Endothelial cell (in vitro differentiated cells): ENCODE measurements around the gene TSPAN9. TPM values are rescaled to one million over a fixed set of nuclear protein-coding genes. Genes with fewer than 3 reads are reported as not detected.

Experiments used
- DNase-seq: peaks from one replicate; pipeline ENCODE4 v3.0.0; 2021; ENCODE audit warnings: low spot score
- H3K27ac Mint-ChIP-seq: one replicate; pipeline ENCODE4 v1.8.0; 2021; ENCODE audit warnings: mixed read lengths, inconsistent platforms; ENCODE audit not compliant: unreplicated experiment
- H3K27me3 Mint-ChIP-seq: one replicate; pipeline ENCODE4 v1.8.0; 2021; ENCODE audit warnings: mild to moderate bottlenecking, moderate library complexity, mixed read lengths, inconsistent platforms; ENCODE audit not compliant: unreplicated experiment
- H3K36me3 Mint-ChIP-seq: one replicate; pipeline ENCODE4 v1.8.0; 2021; ENCODE audit warnings: mild to moderate bottlenecking, low read depth, mixed read lengths, inconsistent platforms; ENCODE audit not compliant: unreplicated experiment
- H3K4me1 Mint-ChIP-seq: one replicate; pipeline ENCODE4 v1.8.0; 2021; ENCODE audit warnings: mild to moderate bottlenecking, mixed read lengths, inconsistent platforms; ENCODE audit not compliant: unreplicated experiment
- H3K4me3 Mint-ChIP-seq: one replicate; pipeline ENCODE4 v1.8.0; 2021; ENCODE audit warnings: mild to moderate bottlenecking, mixed read lengths, inconsistent platforms; ENCODE audit not compliant: unreplicated experiment
- H3K9me3 Mint-ChIP-seq: one replicate; pipeline ENCODE4 v1.8.0; 2021; ENCODE audit warnings: mixed read lengths, inconsistent platforms; ENCODE audit not compliant: unreplicated experiment
- total RNA-seq: library from RNA; stranded (reverse); fragmentation: NEBNext Ultra II Directional; extraction: Animal tissue kit (Norgen Biotek cat#: 25700); gene quantifications from one replicate; pipeline ENCODE4 v1.2.1, GENCODE V29; 2021; ENCODE audit not compliant: unreplicated experiment
- TF ChIP-seq, protein P1 (sequence below): fragments of 200-600 bp; sonication (generic); IDR thresholded peaks from one replicate; pipeline ENCODE4 v1.5.0; 2021; ENCODE audit warnings: antibody characterized with exemption; ENCODE audit not compliant: unreplicated experiment

The TSPAN9 gene
- total RNA-seq, 1 donor from 2014 or later, result 116 TPM

DNA sequence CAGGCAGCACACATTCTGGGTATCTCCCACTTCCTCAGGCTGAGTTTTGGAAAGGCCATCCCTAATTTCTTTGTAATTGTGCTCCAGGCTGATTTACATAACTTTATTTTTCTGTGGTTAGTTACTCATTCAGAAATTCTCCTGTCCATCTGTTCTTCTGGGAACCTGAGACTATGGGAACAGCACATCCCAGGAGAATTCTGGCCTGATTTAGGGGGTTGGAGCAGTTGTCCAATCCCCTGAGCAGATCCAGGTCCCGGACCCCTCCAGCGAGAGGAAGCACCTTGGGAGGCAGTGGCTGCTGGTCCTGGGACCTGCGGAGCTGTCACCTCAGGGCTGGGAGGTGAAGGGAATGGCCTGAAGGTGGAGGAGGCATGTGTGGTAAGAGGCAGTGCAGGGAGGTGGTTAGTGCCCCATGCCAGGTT lies 40.4 kb downstream of the TSPAN9 start:
- Mint-ChIP-seq H3K4me3 (no peak overlapping the region), H3K36me3 (peaks cover 25% of the 10 kb centered on the region), H3K27ac (peak overlapping the region; percentile 86), H3K27me3 (peaks cover 8% of the 10 kb centered on the region), H3K9me3 (no peaks in the 10 kb centered on the region), H3K4me1 (peaks cover 59% of the 10 kb centered on the region)
- TF ChIP-seq, protein P1, sequence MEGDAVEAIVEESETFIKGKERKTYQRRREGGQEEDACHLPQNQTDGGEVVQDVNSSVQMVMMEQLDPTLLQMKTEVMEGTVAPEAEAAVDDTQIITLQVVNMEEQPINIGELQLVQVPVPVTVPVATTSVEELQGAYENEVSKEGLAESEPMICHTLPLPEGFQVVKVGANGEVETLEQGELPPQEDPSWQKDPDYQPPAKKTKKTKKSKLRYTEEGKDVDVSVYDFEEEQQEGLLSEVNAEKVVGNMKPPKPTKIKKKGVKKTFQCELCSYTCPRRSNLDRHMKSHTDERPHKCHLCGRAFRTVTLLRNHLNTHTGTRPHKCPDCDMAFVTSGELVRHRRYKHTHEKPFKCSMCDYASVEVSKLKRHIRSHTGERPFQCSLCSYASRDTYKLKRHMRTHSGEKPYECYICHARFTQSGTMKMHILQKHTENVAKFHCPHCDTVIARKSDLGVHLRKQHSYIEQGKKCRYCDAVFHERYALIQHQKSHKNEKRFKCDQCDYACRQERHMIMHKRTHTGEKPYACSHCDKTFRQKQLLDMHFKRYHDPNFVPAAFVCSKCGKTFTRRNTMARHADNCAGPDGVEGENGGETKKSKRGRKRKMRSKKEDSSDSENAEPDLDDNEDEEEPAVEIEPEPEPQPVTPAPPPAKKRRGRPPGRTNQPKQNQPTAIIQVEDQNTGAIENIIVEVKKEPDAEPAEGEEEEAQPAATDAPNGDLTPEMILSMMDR, result no peak
- DNase-seq, result no peak

DNA sequence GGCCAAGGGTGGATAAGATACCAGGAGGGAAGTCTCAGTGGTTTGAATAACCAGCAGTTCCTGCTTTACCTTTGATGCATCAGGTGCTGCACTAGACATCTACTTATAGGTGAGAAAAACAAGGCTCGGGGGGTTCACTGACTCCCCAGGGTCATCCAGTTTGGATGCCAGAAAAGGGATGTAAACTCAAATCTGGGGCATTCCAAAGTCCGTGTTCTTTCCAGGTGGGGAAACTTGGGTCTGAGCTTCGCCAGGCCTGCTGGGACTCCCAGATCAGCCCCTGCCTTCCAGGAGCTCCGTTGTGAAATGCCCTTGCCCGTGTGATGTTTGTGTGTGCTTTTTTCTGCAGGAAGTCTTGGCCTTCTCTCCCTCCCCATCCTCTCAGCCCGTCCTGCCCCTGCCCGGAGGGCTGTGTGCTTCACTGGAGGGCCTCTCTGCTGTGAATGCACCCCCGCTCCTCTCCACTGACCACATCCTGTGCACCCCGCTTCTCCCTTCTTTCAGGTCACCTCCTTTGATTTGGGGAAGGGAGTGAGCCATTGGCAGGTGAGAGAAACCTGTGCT lies 42.1 kb downstream of the TSPAN9 start:
- H3K27ac Mint-ChIP-seq, result peak overlapping the region; percentile 59
- no peaks in the 10 kb centered on the region for H3K9me3 Mint-ChIP-seq
- H3K27me3 Mint-ChIP-seq, result peaks cover 8% of the 10 kb centered on the region
- H3K36me3 Mint-ChIP-seq, result peaks cover 16% of the 10 kb centered on the region
- peak overlapping the region; percentile 37 for H3K4me3 Mint-ChIP-seq
- no peak for DNase-seq
- TF ChIP-seq, protein P1, result no peak
- H3K4me1 Mint-ChIP-seq, result peaks cover 74% of the 10 kb centered on the region

DNA sequence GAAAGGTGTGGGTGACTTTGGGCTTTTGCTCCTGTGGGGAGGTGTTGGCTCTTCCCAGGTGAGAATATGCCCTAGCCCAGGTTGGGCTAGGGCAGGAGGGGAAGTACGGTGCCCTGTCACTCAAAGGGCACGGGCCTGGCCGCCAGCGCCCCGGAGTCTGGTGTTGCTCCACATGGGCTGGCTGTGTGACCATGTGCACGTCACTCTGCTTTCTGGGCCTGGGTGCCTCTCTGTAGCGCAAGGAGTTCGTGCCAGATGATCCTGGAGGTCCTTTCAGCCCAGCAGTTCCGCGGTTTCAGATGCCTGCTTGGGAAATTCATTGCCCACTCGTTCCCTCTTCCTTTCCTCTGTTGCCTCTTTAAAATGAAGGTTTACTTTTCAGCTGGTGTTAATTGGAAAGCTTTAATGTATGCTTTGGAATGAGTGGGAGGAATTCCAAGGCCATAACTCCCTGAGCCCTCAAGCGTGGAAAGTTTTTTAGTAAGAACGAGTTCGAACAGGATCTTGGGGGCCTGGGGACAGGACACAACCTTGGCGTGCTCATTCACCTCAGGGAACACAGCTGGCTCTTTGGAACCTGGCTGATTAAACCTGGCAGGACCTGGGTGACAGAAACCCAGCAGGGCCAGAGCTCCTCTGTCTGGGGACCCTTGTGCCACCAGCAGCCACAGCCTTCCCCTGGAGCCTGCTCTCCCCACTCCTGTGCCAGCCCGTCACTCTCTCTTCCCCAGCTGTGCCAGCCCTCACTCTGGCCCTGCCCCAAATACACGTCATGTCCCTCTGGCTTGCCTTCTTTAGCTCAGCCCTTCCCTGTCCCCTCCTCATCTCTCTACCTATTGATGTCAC lies 42.8 kb downstream of the TSPAN9 start:
- Mint-ChIP-seq H3K9me3 (no peaks in the 10 kb centered on the region), H3K27ac (peak overlapping the region; percentile 86), H3K4me3 (peak overlapping the region; percentile 51), H3K27me3 (peaks cover 8% of the 10 kb centered on the region), H3K36me3 (peaks cover 10% of the 10 kb centered on the region), H3K4me1 (peaks cover 74% of the 10 kb centered on the region)
- TF ChIP-seq, protein P1, result no peak
- DNase-seq, result no peak

DNA sequence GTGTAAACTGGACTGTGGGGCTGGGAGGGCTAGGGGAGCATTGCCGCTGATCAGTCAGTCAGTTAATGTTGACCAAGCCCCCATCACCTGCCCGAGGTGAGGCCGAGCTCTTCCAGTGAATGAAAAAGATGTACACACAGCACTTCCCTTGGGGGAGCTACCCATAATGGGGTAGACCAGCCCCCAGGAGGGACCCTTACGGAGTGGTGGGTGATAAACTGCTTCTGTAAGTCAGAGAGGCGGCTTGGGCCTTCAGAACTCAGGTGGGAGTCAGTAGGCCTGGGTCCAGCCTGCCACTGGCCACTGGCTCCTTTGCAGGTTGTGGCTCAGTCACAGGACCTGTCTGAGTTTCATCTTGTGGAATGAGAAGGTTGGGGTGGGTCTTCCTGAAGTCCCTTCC lies 43.5 kb downstream of the TSPAN9 start:
- TF ChIP-seq, protein P1, result no peak
- Mint-ChIP-seq H3K4me3 (peak overlapping the region; percentile 51), H3K9me3 (no peaks in the 10 kb centered on the region), H3K27me3 (peaks cover 8% of the 10 kb centered on the region), H3K4me1 (peaks cover 78% of the 10 kb centered on the region), H3K27ac (peak overlapping the region; percentile 86), H3K36me3 (peaks cover 7% of the 10 kb centered on the region)
- no peak for DNase-seq
